ENCODE results near the gene SPATA17.

DNA sequence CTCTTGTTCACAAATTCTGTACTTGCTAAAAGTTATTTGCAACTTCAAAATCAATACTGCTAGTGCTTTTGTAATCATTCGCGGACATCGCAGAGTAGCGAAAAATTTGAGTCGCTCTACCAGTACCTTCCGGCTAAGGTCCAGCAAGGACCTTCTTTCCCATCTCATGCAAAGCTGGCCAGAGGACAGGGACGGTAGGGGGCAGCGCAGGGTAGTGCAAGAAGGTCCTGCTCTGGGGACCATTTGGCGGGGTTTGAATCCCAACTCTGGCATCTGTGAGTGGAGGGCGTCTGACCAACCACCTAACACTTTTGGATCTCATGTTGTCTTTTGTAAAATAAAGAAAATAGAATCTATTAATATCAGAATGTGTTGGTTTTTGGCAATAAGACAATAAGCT lies 258.3 kb downstream of the SPATA17 start:
- TF ChIP-seq POLR2AphosphoS5 (IDR thresholded peaks at IDR 0.05; ENCODE audit: insufficient read depth, low read depth, low read length) = no peak
- no peak for TF ChIP-seq POLR2A (IDR thresholded peaks at IDR 0.05; ENCODE audit: low read depth, low read length)
- TF ChIP-seq CTCF (IDR thresholded peaks at IDR 0.05; ENCODE audit: extremely low read depth in 1 of 2, insufficient read depth in 1 of 2, low read depth in 1 of 2, low read length in 2 of 2) = no peak
- TF ChIP-seq, protein P1, sequence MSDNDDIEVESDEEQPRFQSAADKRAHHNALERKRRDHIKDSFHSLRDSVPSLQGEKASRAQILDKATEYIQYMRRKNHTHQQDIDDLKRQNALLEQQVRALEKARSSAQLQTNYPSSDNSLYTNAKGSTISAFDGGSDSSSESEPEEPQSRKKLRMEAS (IDR thresholded peaks at IDR 0.05; ENCODE audit: insufficient read depth, insufficient read length) = no peak
